GM19455 (cell line): Measurements from ENCODE around the gene TSEN15.
"Not testable (repeated sequence)": the region's sequence is repeated elsewhere in the genome, so short reads cannot be mapped to it uniquely, and the experiment has no call there.

ENCODE experiments used
- ATAC-seq: cut with Tn5 transposase; IDR thresholded peaks from one replicate; pipeline ENCODE4 v1.9.1; 2021; ENCODE audit not compliant: unreplicated experiment

TSEN15 gene

DNA sequence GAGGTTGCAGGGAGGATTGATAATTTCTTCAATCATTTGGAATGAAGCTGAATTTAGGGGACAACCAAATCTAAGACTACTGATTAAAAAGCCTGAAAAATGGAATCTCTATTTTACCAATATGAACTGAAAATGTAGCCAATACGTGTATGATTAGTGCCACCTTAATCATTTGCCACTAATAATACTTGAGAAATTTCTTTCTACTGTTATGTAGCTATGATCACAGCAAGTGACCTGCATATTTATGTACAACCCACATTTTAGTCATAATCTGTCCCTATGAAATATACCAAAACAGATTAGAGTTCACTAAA, 20.5 kb upstream of the TSEN15 start:
- ATAC-seq, result no peak

DNA sequence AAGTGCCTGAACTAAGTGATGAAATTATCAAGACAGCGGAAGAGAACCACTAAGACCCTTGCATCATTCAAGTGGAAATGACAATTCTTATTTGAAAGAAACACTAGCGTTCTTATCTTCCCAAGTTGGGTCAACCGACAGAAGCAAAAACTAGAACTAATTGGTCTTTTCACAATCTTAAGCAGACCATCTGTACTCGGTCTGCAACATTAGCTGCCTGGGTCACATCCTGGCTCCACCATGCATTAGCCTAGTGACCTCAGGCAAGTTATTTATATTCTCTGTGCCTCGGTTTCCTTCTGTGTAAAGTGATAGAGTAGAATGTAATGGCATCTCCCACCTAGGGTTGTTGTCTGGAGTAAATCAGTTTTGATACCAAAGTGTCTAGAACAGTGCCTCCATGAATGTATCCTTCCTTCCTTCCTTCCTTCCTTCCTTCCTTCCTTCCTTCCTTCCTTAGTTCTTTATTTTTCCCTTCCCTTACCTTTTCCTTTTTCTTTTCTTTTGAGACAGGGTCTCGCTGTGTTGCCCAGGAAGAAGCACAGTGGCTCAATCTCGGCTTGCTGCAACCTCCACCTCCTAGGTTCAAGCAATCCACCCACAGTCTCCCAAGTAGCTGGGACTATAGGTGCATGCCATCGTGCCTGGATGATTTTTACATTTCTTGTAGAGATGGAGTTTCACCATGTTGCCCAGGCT, 20.0 kb upstream of the TSEN15 start:
- no peak for ATAC-seq

DNA sequence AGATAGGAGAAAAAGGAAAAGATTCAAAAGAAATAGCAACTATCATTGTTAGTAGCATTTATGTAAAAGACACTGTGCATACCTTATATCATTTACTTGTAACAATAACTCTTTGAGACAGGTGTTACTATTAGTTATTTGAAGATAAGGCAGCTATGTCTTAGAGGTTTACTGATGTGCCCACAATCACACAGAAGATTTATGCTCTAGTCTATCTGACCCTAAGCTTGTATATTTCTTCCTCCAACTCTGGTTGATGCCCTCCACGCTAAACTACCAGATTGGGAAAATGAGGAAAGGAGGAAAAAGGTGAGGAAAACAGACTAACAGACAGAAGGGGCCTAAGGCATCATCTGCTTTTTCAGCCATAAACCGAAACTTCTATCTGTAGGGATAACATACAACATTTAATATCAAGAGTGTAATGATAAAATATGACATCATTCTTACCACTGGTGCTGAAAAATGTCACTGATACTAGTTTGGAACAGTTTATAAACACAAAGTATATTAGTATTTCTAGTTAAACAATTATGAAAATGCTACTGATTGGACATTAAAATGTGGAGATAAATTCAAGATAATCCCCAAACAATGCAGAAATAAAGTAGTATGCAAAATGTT, 19.1 kb upstream of the TSEN15 start:
- ATAC-seq, result no peak

DNA sequence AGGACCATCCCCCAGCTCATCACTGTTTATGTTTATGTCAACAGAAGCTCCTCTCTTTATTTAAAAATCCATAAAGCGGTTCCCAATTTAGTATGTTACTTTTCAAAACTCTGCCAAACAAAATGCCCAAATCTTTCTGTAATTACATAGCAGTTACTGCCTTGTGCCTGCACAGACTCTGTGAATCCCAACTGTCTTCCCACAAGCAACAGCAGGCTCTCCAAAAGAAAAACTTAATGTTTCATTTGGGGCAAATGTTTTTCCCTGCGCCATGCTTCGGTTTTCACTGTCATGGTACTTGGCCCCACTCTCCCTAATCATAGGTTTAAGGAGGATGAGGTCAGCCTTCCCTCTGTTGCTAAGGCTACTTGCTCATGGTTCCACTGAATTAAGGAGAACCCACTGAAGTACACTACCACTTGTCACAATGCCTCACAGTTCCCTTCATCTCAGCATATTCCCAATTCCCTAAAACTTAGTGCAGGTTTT, 18.6 kb upstream of the TSEN15 start:
- ATAC-seq, result no peak

DNA sequence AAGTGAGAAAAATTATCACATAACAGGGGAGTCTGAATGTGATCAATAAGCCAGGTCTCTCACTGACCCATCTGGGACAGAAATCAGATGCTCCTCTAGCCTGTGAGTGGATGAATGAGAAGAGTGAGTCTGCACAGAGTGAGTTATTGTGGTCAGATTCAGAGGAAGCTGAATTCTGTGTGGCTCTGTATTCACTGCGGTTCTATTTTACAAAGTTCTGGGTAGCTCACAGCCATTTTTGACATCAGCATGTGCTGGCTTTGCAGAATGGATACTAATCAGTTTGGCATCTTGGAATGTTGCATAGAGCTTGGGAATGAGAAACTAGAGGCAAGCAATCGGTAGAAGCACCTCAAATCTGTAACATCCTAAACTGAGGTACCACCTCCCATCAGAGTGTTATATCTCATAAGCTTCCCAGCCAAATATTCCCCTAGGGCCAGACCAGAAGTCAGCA, 17.8 kb upstream of the TSEN15 start:
- no peak for ATAC-seq

DNA sequence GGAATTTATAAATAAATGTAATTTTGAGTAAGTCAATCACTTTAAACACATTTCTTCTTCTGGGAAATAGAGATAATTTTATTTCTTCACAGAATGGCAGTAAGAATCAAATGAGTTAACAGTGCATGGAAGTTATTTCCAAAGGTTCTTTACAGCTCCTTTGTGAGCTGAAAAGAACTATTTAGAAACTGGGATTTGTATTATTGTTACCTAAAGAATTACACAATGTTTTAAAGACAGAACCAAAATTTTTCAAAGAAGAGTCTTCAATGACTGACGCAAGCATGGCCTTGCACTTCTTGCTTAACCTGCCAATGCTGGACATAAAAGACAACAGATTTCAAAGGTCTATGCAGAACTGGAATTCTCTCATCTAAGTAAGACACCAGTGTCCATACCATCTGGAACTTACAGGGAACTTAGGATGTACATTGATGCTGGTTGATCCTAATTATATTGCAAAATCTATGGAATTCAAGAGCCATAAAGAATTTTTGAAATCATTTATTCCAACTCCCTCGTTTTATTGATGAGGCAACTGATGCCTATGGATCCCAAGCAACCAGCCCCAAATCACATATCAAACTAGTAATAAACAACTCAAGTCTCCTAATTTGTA, 16.7 kb upstream of the TSEN15 start:
- ATAC-seq, result no peak

DNA sequence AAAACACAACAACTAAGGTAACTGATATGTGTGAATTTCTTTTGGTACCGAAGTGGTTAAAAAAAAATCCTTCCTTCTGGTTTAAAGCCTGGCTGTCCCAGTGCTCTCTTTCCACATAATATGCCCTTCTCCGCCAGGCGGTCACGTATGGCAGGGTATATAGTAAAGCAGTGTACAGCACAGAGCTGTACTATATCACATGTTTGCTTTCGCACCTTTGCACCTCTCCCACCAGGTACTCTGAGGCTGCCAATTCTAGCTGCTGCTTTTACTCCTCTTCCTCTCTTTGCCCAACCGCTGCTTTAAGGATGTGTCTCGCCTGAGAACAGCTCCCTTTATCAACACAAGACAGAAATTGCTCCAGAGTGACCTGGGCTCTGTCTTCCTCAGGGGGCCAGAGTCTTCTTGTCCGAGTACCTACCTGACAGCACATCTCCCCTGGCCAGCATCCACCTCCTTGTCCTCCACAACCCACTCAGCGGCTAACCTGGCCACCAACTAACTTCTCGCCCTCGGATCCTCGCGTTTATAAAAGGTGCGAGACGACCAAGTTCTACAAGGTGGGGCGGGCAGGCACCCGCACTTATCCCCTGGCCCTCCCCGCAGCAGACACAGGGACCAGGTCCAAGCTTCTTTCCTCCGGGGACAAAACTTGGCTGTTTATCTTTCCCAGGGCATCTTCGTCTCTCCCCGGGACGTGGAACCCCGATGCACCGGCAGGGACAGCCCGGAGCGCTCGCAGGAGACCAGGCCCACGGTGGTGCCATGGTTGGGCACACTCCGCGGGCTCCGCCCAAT, 15.6 kb upstream of the TSEN15 start:
- no peak for ATAC-seq

DNA sequence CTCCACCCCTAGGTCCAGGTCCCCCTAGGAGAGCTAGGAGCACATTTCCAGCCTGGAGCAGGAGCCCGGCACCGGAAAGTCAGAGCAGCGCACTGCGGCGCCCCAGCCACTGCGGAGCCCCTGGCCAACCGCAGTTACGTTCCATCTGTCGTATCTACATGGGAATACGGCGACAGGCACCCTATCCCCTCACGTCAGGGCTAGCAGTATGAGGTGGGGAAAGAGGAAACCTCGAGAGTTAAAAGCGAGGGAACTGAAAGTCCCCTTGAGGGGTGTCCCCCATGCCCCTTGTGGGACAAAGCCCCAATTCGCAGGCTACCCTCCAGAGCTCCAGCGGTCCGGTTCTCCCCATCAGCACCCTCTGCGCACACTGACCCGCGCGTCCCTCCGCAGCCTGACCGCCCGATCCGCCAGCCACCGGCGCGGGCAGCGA, 15.0 kb upstream of the TSEN15 start:
- no peak for ATAC-seq

DNA sequence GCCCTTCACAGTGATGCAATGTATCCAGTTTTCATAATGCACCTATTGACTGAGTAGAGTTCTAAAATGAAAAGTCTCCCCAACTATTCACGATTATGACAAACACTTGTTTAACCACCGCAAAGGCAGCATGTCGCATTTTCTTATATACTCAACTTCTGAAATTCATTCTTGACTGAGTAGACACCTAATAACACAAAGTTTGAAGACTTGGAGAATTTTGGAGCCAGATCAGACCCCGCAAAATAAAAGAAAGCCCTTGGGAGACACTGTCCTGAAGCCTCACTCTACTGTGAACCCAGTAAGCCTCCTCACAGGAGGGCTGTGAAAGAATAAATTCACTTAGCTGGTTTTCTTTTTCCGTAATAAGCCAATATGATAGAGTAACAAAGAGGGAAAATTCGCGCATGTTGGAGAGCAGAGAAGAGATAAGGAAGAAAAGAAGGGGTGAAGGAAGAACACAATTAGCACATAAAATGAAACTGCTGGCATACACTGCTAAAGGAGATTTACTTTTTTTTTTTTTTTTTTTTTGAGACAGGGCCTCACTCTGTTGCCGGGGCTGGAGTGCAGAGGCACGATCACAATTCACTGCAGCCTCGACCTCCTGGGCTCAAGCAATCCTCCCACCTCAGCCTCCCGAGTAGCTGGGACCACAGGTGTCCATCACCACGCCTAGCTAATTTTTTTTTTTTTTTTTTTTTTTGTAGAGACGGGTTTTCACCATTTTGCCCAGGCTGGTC, 13.5 kb upstream of the TSEN15 start:
- no peak for ATAC-seq

DNA sequence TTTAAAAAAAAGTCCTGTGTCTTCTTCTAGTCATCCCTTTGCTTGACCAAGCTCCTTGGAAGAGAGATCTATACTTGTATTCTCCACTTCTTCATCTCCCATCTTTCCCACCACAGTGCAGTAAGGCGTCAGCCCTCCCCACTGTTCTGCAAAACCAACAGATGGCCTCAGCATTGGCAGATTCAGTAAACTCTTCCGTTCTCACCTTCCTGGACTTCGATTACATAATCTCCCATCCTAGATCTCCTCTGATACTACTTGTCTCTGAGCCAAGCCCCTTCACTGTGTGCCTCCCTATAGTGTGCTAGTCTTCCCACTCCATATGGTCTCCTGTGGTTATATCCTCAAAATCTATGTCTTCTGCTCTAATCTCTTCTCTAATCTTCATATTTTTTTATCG, 12.4 kb upstream of the TSEN15 start:
- no peak for ATAC-seq

DNA sequence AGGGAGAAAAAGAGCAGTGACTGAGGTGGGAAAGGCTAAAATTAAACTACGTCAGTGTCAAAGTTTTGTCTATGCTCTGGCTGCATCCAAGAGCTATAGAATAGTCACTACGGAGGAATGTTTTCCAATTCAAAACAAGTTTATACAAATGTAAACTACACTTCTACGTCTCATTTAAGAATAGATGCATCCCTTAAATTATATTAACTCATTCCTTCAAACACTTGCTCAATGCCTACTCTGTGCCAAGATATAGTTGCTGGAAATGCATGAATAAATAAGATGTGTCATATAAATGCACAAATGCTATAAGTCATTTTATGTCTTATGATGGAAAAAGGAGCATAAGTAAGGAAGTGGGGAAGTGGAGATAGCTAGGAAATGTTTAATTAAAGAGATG, 9.8 kb upstream of the TSEN15 start:
- ATAC-seq, result no peak

DNA sequence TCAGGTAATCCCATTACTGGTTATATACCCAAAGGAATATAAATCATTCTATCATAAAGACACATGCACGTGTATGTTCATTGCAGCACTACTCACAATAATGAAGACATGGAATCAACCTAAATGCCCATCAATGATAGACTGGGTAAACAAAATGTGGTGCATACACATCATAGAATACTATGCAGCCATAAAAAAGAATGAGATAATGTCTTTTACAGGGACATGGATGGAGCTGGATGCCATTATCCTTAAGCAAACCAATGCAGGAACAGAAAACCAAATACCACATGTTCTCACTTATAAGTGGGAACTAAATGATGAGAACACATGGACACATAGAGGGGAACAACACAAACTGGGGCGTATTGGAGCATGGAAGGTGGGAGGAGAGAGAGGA, 8.2 kb upstream of the TSEN15 start:
- ATAC-seq, result not testable (repeated sequence)

DNA sequence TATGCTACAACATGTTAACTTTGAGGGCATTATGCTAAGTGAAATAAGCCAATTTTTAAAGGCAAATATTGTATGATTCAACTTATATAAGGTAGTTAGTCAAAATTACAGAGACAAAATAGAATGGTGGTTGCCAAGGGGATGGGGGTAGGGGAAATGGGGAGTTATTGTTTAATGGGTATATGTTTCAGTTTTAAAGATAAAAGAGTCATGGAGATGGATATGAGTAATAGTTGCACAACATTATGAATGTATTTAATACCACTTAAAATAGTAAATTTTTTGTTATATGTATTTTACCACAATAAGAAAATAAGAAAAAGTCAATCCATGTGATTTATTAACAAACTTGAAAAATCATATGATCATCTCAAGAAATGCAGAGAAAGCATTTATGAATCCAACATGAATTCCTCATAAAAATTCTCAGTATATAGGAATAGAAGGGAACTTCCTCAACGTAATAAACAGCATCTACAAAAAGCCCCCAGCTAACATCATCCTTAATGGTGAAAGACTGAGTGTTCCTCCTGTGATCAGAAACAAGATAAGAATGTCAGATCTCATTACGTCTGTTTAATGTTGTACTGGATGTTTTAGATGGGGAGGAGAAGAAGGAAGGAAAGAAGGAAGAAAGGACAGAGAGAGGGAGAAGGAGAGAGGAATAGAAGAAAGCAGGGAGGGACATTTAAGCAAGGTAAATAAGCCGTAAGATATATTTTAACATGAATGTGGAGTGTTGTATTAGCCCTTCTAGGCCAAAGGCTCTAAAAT, 6.7 kb upstream of the TSEN15 start:
- no peak for ATAC-seq

DNA sequence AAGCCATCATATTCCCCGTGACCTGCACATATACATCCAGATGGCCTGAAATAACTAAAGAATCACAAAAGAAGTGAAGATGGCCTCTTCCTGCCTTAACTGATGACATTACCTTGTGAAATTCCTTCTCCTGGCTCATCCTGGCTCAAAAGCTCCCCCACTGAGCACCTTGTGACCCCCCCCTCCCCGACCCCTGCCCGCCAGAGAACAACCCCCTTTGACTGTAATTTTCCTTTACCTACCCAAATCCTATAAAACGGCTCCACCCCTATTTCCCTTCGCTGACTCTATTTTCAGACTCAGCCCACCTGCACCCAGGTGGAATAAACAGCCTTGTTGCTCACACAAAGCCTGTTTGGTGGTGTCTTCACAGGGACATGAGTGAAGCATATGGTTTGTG, 4.0 kb upstream of the TSEN15 start:
- not testable (repeated sequence) for ATAC-seq

DNA sequence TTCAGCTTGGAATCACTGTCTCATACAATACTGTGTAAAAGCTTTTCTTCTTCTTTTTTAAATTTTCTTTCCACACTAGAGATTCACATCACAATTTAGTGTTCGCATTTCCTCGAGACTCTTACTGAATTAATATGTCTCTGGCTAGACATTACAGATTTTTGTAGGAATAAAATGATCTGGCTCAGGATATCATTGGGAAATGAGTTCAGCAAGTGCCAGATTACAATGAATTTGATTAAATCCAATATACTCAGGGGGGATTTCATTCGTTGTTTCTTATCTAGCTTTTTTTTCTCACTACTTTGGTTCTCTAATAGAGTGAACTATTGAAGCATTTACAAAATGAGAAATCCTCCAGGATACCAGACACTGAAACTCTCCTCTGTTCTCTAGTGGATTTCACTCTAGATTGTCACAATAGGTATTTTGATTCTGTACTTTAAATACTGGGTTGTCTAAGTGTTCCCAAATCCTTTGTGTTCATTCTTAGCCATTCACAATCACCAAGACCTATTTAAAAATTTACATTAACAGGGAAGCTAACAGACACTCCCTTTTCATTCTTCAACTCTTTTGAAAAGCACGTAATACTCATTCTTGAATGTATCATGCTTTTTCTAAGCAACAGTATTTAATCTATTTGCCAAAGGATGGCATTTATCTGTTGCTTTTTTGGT, 2.8 kb upstream of the TSEN15 start:
- ATAC-seq, result no peak

DNA sequence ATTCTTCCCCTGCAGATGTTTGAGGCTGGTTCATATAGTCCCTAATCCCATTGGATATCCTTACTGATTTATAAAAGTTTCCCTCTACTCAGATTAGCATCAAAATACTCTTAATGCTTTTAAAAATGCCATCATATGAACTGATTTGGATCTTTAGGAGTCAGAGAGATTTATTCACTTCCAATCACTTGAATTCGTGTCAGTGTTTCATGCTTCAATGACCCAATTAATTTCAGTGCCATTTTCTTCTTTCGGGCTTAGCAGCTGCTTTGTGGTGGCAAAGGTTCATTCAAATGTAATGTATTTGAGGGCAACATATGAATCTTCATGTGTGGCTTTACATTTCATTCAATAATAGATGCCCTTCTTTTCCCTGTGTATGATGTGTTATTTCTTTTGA, 2.2 kb upstream of the TSEN15 start:
- ATAC-seq, result no peak

DNA sequence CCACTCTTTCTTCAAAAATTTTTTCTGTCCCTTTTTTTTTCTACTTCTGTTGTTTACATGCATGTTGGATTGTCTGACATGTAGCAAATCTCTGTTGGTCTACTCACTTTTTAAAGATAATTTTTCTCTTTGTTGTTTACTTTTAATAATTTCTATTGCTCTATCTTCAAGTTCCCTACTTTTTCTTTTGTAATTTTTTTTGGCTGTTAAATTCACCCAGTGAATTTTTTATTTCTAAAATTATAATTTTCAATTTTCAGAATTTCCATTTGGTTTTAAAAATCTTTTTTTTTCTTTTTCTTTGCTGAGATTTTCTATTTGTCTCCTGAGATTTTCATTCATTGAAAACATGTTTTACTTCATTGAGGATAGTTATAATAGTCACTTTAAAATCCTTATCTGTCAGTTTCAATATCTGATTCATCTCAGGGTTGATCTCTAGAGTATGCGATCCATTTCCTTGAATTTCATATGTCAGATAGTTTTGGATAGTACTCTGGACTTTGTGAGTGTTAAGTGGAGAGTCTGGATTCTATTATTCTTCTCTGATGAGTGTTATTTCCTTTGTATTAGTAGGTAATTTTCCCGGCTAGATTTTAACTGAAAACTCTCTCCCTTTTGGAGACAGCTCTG, 1.6 kb upstream of the TSEN15 start:
- no peak for ATAC-seq

DNA sequence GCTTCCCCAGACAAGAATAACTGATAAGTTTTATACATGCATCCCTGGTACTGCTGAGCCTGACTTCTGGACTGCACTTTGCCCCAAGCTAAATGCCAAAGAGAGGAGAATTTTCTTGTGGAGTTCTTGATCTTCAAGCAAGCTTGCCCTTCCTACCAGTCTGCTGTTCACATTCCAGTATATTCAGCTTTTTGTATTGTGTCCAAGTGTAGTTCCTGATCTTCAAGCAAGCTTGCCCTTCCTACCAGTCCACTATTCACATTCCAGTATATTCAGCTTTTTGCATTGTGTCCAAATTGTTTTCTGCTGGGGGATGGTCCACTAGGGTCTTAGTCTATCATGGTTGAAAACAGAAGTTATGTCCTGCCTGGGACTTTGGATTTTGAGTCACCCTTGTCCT, 894 bp upstream of the TSEN15 start:
- no peak for ATAC-seq

DNA sequence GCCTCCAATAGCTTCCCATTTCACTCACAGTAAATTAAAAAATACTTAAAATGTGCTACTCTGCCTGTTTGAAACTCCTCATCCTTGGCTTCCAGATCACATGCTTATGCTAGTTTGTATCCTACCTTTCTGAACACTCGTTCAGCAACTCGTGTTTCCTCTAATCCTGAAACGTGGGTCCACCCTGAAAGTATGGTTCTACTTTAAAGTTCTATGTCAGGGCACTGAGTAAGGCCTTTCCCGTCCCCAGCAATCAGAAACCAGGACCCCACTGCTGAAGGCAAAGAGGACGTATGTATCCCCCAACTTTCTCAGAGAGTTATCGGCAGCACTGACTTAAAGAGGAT, 419 bp upstream of the TSEN15 start:
- no peak for ATAC-seq
